Neural progenitor cell (in vitro differentiated cells): ENCODE results near the gene RNF166.

Experiments
- EZH2 ChIP-seq: fragments of 200-600 bp; sonication (generic); IDR thresholded peaks from 2 replicates; pipeline ENCODE4 v1.6.1; 2017; ENCODE audit warnings: antibody characterized with exemption, mild to moderate bottlenecking, moderate library complexity
- TF ChIP-seq, protein P1 (sequence below): fragments of 200-600 bp; sonication (generic); IDR thresholded peaks from 2 replicates; pipeline ENCODE4 v1.5.1; 2017; ENCODE audit warnings: antibody characterized with exemption, mild to moderate bottlenecking

DNA sequence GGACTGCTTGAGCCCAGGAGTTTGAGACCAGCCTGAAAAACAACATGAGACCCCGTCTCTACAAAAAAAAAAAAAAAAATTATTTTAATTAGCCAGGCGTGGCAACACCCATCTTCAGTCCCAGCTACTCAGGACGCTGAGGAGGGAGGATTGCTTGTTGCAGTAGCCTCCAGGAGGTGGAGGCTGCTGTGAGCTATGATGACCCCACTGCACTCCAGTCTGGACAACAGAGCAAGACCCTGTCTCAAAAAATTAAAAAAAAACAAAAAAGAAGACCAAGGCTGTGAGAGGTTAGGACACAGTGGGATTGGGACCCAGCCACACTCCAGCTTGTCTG, 18.6 kb downstream of the RNF166 start:
- TF ChIP-seq, protein P1, sequence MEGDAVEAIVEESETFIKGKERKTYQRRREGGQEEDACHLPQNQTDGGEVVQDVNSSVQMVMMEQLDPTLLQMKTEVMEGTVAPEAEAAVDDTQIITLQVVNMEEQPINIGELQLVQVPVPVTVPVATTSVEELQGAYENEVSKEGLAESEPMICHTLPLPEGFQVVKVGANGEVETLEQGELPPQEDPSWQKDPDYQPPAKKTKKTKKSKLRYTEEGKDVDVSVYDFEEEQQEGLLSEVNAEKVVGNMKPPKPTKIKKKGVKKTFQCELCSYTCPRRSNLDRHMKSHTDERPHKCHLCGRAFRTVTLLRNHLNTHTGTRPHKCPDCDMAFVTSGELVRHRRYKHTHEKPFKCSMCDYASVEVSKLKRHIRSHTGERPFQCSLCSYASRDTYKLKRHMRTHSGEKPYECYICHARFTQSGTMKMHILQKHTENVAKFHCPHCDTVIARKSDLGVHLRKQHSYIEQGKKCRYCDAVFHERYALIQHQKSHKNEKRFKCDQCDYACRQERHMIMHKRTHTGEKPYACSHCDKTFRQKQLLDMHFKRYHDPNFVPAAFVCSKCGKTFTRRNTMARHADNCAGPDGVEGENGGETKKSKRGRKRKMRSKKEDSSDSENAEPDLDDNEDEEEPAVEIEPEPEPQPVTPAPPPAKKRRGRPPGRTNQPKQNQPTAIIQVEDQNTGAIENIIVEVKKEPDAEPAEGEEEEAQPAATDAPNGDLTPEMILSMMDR: no peak
- no peak for TF ChIP-seq EZH2
